SK-N-SH treated with all-trans-retinoic acid at 6 μM for 48 hours (cell line): Measurements from ENCODE around the gene TVP23A.
"Not testable (repeated sequence)": the region's sequence is repeated elsewhere in the genome, so short reads cannot be mapped to it uniquely, and the experiment has no call there.

Experiments
- ATAC-seq: fragments of 200-7000 bp; cut with Tn5 transposase; 3 replicates; pipeline ENCODE4 v1.9.1; 2020; ENCODE audit warnings: mild to moderate bottlenecking, moderate library complexity
- ARNTL ChIP-seq: fragments of 450-650 bp; formaldehyde crosslinking; IDR thresholded peaks from 2 replicates; pipeline ENCODE4 v1.5.0; 2020; ENCODE audit warnings: low read depth, mild to moderate bottlenecking, moderate library complexity, borderline replicate concordance
- CSDC2 ChIP-seq: fragments of 250-450 bp; sonication (Bioruptor Pico); IDR thresholded peaks from 2 replicates; pipeline ENCODE4 v1.5.0; 2020; ENCODE audit warnings: mild to moderate bottlenecking, moderate library complexity
- ESRRG ChIP-seq: fragments of 250-450 bp; sonication (Bioruptor Pico); IDR thresholded peaks from 2 replicates; pipeline ENCODE4 v1.6.1; 2021; ENCODE audit warnings: mild to moderate bottlenecking
- GLIS3 ChIP-seq: fragments of 250-450 bp; sonication (Bioruptor Pico); IDR thresholded peaks from 2 replicates; pipeline ENCODE4 v1.5.0; 2020; ENCODE audit warnings: mild to moderate bottlenecking, moderate library complexity
- ISL1 ChIP-seq: fragments of 250-450 bp; sonication (Bioruptor Pico); IDR thresholded peaks from 2 replicates; pipeline ENCODE4 v2.1.2; 2022; ENCODE audit warnings: mild to moderate bottlenecking, moderate library complexity
- OSR1 ChIP-seq: fragments of 250-450 bp; sonication (Bioruptor Pico); IDR thresholded peaks from 2 replicates; pipeline ENCODE4 v1.8.0; 2022; ENCODE audit warnings: moderate library complexity, mild to moderate bottlenecking, inconsistent platforms
- PPARA ChIP-seq: fragments of 250-450 bp; sonication (Bioruptor Pico); IDR thresholded peaks from 2 replicates; pipeline ENCODE4 v1.5.0; 2020; ENCODE audit warnings: mild to moderate bottlenecking, borderline replicate concordance
- RARB ChIP-seq: fragments of 250-450 bp; sonication (Bioruptor Pico); IDR thresholded peaks from 2 replicates; pipeline ENCODE4 v1.8.0; 2021; ENCODE audit warnings: mild to moderate bottlenecking, moderate library complexity
- SNAI2 ChIP-seq: fragments of 250-450 bp; sonication (Bioruptor Pico); IDR thresholded peaks from 2 replicates; pipeline ENCODE4 v1.5.0; 2020; ENCODE audit warnings: mild to moderate bottlenecking, moderate library complexity
- TCF4 ChIP-seq: fragments of 250-450 bp; sonication (Bioruptor Pico); IDR thresholded peaks from 2 replicates; pipeline ENCODE4 v1.8.0; 2021; ENCODE audit warnings: mild to moderate bottlenecking, moderate library complexity, borderline replicate concordance
- TOX ChIP-seq: fragments of 250-450 bp; sonication (Bioruptor Pico); IDR thresholded peaks from 2 replicates; pipeline ENCODE4 v1.8.0; 2021; ENCODE audit warnings: mild to moderate bottlenecking, moderate library complexity, borderline replicate concordance
- ZC3H10 ChIP-seq: fragments of 250-450 bp; sonication (Bioruptor Pico); IDR thresholded peaks from 2 replicates; pipeline ENCODE4 v1.5.1; 2021; ENCODE audit warnings: mild to moderate bottlenecking, moderate library complexity
- ZFP3 ChIP-seq: fragments of 250-450 bp; sonication (Bioruptor Pico); IDR thresholded peaks from 2 replicates; pipeline ENCODE4 v1.5.0; 2020; ENCODE audit warnings: mild to moderate bottlenecking, moderate library complexity
- ZFP30 ChIP-seq: fragments of 450-650 bp; formaldehyde crosslinking; IDR thresholded peaks from 2 replicates; pipeline ENCODE4 v1.5.0; 2022; ENCODE audit warnings: mild to moderate bottlenecking, moderate library complexity
- ZNF565 ChIP-seq: fragments of 450-650 bp; formaldehyde crosslinking; conservative IDR thresholded peaks from 2 replicates; pipeline ENCODE4 v1.5.0; 2020; ENCODE audit warnings: low read depth, mild to moderate bottlenecking, moderate library complexity
- ZNF70 ChIP-seq: fragments of 450-650 bp; formaldehyde crosslinking; IDR thresholded peaks from 2 replicates; pipeline ENCODE4 v1.5.0; 2020; ENCODE audit warnings: mild to moderate bottlenecking, moderate library complexity
- ZNF8 ChIP-seq: fragments of 450-650 bp; formaldehyde crosslinking; IDR thresholded peaks from 2 replicates; pipeline ENCODE4 v1.5.0; 2020; ENCODE audit warnings: mild to moderate bottlenecking, moderate library complexity
- TF ChIP-seq, protein P1 (sequence below): fragments of 250-450 bp; sonication (Bioruptor Pico); IDR thresholded peaks from 2 replicates; pipeline ENCODE4 v1.5.0; 2020; ENCODE audit warnings: mild to moderate bottlenecking, moderate library complexity
- TF ChIP-seq, protein P2 (sequence below): fragments of 250-450 bp; sonication (Bioruptor Pico); IDR thresholded peaks from 2 replicates; pipeline ENCODE4 v1.5.1; 2020; ENCODE audit warnings: low read depth, mild to moderate bottlenecking, moderate library complexity
- TF ChIP-seq, protein P3 (sequence below): fragments of 250-450 bp; sonication (Bioruptor Pico); IDR thresholded peaks from 2 replicates; pipeline ENCODE4 v1.8.0; 2020; ENCODE audit warnings: mild to moderate bottlenecking, moderate library complexity, borderline replicate concordance
- TF ChIP-seq, protein P4 (sequence below): fragments of 250-450 bp; sonication (Bioruptor Pico); IDR thresholded peaks from 2 replicates; pipeline ENCODE4 v1.8.0; 2021; ENCODE audit warnings: low read depth, mild to moderate bottlenecking, moderate library complexity, borderline replicate concordance

The TVP23A gene

DNA sequence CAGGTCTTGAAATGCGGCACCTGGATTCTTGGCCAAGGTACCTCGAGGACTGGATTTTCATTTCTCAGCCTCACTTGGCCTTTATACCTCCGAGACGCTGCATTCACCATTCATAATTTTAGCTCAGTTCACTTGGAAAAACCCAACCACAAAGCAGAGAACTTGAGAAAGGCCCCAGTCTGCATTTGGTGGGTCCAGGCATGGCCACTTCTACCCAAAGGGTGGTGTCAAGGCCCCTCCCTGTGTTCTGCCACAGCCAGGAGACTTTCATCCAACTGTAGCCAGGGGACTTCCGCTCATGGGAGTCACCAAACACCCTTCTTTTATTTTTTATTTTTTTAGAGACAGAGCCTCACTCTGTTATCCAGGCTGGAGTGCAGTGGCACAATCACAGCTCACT, 14.7 kb upstream of the TVP23A start:
- no peak for ATAC-seq
- TF ChIP-seq, protein P1, sequence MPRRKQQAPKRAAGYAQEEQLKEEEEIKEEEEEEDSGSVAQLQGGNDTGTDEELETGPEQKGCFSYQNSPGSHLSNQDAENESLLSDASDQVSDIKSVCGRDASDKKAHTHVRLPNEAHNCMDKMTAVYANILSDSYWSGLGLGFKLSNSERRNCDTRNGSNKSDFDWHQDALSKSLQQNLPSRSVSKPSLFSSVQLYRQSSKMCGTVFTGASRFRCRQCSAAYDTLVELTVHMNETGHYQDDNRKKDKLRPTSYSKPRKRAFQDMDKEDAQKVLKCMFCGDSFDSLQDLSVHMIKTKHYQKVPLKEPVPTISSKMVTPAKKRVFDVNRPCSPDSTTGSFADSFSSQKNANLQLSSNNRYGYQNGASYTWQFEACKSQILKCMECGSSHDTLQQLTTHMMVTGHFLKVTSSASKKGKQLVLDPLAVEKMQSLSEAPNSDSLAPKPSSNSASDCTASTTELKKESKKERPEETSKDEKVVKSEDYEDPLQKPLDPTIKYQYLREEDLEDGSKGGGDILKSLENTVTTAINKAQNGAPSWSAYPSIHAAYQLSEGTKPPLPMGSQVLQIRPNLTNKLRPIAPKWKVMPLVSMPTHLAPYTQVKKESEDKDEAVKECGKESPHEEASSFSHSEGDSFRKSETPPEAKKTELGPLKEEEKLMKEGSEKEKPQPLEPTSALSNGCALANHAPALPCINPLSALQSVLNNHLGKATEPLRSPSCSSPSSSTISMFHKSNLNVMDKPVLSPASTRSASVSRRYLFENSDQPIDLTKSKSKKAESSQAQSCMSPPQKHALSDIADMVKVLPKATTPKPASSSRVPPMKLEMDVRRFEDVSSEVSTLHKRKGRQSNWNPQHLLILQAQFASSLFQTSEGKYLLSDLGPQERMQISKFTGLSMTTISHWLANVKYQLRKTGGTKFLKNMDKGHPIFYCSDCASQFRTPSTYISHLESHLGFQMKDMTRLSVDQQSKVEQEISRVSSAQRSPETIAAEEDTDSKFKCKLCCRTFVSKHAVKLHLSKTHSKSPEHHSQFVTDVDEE (CRISPR knock-in tag), result no peak
- TF ChIP-seq, protein P2, sequence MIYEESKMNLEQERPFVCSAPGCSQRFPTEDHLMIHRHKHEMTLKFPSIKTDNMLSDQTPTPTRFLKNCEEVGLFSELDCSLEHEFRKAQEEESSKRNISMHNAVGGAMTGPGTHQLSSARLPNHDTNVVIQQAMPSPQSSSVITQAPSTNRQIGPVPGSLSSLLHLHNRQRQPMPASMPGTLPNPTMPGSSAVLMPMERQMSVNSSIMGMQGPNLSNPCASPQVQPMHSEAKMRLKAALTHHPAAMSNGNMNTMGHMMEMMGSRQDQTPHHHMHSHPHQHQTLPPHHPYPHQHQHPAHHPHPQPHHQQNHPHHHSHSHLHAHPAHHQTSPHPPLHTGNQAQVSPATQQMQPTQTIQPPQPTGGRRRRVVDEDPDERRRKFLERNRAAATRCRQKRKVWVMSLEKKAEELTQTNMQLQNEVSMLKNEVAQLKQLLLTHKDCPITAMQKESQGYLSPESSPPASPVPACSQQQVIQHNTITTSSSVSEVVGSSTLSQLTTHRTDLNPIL (CRISPR knock-in tag), result no peak
- TF ChIP-seq GLIS3 (CRISPR knock-in tag) (no peak), SNAI2 (CRISPR knock-in tag) (no peak), PPARA (no peak), RARB (no peak), ZNF565 (CRISPR knock-in tag) (no peak), ZFP30 (CRISPR knock-in tag) (no peak), TCF4 (no peak), TOX (no peak), ZNF70 (CRISPR knock-in tag) (no peak), ZNF8 (CRISPR knock-in tag) (no peak), ESRRG (CRISPR knock-in tag) (no peak), CSDC2 (no peak), ISL1 (CRISPR knock-in tag) (no peak), ARNTL (no peak), ZFP3 (no peak), OSR1 (CRISPR knock-in tag) (no peak)
- TF ChIP-seq, protein P3, sequence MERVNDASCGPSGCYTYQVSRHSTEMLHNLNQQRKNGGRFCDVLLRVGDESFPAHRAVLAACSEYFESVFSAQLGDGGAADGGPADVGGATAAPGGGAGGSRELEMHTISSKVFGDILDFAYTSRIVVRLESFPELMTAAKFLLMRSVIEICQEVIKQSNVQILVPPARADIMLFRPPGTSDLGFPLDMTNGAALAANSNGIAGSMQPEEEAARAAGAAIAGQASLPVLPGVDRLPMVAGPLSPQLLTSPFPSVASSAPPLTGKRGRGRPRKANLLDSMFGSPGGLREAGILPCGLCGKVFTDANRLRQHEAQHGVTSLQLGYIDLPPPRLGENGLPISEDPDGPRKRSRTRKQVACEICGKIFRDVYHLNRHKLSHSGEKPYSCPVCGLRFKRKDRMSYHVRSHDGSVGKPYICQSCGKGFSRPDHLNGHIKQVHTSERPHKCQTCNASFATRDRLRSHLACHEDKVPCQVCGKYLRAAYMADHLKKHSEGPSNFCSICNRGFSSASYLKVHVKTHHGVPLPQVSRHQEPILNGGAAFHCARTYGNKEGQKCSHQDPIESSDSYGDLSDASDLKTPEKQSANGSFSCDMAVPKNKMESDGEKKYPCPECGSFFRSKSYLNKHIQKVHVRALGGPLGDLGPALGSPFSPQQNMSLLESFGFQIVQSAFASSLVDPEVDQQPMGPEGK, result no peak
- TF ChIP-seq, protein P4, sequence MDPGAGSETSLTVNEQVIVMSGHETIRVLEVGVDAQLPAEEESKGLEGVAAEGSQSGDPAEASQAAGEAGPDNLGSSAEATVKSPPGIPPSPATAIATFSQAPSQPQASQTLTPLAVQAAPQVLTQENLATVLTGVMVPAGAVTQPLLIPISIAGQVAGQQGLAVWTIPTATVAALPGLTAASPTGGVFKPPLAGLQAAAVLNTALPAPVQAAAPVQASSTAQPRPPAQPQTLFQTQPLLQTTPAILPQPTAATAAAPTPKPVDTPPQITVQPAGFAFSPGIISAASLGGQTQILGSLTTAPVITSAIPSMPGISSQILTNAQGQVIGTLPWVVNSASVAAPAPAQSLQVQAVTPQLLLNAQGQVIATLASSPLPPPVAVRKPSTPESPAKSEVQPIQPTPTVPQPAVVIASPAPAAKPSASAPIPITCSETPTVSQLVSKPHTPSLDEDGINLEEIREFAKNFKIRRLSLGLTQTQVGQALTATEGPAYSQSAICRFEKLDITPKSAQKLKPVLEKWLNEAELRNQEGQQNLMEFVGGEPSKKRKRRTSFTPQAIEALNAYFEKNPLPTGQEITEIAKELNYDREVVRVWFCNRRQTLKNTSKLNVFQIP, result no peak
- TF ChIP-seq, all 23 proteins: peak for 0

DNA sequence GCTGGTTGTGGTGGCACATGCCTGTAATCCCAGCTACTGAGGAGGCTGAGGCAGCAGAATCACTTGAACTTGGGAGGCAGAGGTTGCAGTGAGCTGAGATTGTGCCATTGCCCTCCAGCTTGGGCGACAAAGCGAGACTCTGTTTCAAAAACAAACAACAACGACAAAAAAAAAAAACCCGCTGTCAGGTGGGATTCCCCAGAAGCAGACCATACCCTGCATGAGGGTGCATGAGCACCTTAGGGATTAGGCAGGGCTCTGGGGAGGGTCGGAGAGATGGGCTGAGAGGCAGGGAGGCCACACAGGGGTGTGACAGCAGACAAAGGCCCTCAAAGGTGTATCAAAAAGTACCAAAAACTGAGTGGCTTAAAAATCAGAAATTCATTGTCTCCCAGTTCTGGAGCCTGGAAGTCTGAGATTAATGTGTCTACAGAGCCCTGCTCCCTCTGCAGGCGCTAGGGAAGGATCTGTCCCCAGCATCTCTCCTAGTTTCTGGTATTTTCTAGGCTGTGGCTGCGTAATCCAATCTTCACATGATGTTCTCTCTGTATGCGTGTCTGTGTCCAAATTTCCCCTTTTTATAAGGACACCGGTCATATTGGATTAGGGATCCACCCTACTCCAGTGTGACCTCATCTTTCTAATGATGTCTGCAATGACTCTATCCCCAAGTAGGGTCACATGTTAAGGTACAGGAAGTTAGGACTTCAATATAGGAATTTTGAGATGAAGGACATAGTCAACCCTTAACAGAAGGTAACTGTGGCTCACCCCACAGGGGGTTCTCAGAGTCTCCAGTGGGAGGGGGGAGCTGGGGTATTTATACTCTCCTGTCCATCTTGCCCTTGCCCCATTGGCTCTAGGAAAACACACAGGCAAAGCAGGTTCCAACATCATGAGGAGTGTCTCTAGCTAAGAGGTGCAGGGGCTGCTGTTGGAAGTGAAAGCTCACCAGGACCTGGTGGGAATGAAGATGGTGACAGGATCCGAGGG, 13.6 kb upstream of the TVP23A start:
- ATAC-seq, result no peak
- no peak for TF ChIP-seq ESRRG (CRISPR knock-in tag)
- TF ChIP-seq, protein P3, result no peak
- no peak for TF ChIP-seq ZNF8 (CRISPR knock-in tag)
- TF ChIP-seq SNAI2 (CRISPR knock-in tag), result no peak
- no peak for TF ChIP-seq RARB
- TF ChIP-seq ZNF70 (CRISPR knock-in tag), result no peak
- TF ChIP-seq, protein P2 (CRISPR knock-in tag), result no peak
- no peak for TF ChIP-seq ZNF565 (CRISPR knock-in tag)
- no peak for TF ChIP-seq ZFP3
- TF ChIP-seq ZC3H10 (CRISPR knock-in tag), result no peak
- no peak for TF ChIP-seq ARNTL
- TF ChIP-seq TCF4, result no peak
- TF ChIP-seq CSDC2, result no peak

DNA sequence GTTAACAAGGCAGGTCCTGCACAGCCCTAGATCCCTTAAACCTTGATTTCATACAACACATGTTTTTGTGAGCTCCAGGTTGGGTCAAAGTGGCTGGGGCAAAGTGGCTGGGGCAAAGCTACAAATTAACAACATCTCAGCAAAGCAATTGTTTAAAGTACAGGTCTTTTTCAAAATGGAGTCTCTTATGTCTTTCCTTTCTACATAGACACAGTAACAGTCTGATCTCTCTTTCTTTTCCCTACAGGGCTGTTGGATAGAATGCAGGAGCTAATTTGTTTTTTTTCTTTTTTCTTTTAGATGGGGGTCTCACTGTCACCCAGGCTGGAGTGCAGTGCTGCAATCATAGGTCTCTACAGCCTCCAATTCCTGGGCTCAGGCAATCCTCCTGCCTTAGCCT, 11.6 kb upstream of the TVP23A start:
- ATAC-seq, result not testable (repeated sequence)

DNA sequence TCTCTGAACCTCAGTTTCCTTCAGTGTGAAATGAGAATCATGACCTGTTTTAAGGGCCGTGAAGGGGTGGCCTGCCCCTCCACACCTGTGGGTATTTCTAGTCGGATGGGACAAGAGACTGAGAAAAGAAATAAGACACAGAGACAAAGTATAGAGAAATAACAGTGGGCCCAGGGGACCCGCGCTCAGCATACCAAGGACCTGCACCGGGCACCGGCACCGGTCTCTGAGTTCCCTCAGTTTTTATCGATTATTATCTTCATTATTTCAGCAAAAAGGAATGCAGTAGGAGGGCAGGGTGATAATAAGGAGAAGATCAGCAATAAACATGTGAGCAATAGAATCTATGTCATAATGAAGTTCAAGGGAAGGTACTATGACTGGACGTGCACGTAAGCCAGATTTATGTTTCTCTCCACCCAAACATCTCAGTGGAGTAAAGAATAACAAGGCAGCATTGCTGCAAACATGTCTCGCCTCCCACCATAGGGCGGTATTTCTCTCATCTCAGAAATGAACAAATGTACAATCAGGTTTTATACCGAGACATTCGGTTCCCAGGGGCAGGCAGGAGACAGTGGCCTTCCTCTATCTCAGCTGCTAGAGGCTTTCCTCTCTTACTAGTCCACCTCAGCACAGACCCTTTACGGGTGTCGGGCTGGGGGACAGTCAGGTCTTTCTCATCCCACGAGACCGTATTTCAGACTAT, 10.9 kb upstream of the TVP23A start:
- not testable (repeated sequence) for ATAC-seq
